ENCODE measurements around the gene FGF8.
"Not testable (repeated sequence)": the region's sequence is repeated elsewhere in the genome, so short reads cannot be mapped to it uniquely, and the experiment has no call there.

FGF8 gene, protein sequence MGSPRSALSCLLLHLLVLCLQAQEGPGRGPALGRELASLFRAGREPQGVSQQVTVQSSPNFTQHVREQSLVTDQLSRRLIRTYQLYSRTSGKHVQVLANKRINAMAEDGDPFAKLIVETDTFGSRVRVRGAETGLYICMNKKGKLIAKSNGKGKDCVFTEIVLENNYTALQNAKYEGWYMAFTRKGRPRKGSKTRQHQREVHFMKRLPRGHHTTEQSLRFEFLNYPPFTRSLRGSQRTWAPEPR

DNA sequence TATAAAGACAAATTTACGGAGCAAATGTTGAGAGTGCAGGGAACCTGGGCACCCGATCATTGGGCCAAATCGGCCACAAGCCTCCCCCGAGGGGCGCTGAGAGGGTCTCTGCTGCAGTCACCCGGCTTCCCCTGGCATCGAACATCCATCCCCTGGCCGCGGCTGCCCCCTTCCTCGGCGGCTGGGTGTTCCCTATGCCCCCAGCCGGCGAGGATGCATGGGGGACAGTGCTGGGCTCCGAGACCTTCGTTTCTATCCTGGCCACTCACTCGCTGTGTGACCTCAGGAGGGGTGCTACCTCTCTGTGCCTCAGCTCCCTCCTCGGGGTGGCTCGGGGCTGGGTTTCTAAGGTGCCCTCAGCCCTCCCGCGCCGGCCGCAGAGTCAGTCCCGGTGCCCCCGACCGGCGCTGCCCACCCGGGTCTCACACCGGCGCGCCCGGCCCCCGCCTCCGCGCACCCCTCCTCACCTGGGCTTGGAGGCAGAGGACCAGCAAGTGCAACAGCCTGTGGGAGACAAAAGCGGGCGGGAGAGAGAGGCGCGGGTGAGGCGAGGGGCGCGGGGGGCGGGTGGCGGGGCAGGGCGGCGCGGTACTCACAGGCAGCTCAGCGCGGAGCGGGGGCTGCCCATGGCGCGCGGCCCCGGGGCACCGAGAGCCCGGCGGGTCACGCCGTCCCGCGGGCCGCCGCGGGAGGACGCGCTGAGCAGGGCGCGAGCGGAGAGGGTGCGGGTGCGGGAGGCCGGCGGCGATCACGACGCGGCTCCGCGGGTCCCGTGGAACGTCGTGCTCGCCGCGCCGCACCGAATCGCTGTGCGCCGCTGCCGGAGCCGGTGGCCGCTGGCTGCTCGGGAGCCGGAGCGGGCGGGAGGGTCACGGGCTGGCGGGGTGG, at the start of gene FGF8:
Gene FGF8, minus strand, starts transcription at position 842 of the 888 bp plus-strand sequence. Its CDS starts 214 bp downstream, at position 628.
- DNase-seq: no peak
- in situ Hi-C loops (cut with MboI; ENCODE audit: low pct_unique_long_range_greater_than_20kb, low sequenced_read_pairs): no loop called here

DNA sequence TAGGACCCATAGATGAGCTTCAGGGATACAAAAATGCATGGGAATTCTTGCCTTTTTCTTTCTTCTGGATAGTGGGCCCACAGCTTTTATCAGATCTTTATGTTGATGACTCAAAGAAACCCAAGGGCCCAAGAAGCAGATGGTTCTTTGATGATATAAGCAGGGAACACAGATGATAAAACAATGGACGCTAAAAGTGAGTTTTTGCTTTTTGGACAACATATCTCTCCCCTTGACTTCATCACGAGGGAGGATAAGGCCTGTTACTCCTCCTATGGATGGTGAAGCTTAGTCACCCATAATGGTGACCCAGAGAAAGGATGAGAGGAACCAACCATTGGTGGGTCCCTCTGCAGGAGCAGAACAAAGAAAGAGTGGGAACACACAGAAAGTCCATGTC, 48.8 kb upstream of the FGF8 start:
- in situ Hi-C loops (cut with MboI; ENCODE audit: low pct_unique_long_range_greater_than_20kb, low sequenced_read_pairs): no loop called here
- DNase-seq: no peak

DNA sequence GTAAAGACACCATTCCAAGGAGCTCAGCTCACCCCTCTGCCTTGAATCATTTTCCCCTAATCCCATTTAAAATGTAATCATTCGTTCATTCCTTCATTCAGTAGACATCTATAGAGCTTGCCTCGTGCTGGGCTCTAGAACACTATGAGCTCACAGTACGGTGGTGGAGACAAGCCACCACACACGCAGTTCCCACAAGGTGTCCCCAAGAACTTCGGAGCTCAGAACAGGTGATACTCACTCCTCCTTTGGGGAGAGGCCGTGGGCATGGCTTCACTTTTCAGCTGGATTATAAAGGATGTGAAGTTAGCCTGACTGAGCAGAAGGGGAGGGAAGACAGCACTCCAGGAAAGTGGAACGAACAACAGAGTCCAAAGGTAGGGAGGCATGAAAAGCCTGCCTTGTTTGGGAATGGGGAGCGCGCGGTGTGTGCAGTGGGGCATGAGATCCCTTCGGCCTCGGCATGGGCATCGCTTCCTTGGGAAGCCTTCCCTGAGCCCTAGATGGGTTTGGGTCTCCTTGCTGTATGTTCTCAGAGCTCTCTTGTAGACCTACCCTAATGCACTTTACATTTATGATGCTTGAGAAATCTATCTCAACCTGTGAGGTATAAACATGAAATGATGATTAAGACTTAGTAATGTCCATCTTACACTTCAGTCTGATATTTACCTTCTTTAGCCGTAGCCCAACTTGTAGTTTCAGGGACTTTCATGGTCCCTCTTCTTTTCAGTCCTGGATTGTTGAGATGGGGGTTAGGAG, 43.1 kb upstream of the FGF8 start:
- in situ Hi-C loops (cut with MboI; ENCODE audit: low pct_unique_long_range_greater_than_20kb, low sequenced_read_pairs): no loop called here
- no peak for DNase-seq

DNA sequence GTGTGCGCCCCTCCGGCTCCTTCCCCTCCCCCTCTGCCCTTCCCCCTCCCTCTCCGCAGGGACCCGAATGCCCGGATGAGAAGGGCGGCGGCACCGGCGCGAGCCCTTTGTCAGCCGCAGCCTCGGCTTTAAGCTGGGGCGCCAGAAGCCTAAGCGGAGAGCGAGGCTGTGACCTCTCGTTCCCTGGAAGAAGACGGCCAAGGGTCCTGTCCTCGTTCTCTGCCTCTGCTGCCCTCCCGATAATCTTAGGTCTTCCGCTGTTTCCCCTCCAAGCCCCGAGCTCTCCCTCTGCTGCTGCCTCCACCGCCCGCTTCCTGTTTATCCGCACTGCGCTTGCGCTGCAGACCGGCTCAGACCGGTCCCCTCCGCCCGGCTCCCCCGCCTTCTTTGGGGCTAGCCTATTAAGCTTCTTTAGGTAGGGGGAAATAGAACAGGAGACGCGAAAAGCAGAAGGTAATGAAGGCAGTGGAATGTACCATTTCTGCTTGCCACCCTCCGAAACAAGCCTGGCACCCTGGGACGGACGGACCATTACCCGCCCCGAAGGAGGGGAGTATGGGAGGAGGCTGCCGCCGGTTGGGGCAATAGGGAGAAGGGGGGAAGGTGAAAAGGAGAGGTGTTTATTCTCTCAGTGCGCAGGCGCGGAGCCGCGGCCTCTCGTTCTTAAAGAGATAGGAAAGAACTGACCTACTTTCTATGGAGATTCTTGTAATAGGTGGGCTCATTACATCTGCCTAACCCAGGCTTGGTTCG, 42.4 kb upstream of the FGF8 start, which contains the start of gene OGA:
Gene OGA, minus strand, starts transcription at position 326 of the 753 bp plus-strand sequence. CDS start 422 bp downstream, outside the sequence.
- DNase-seq: peak; percentile 100
- in situ Hi-C loops (cut with MboI; ENCODE audit: low pct_unique_long_range_greater_than_20kb, low sequenced_read_pairs): no loop called here

DNA sequence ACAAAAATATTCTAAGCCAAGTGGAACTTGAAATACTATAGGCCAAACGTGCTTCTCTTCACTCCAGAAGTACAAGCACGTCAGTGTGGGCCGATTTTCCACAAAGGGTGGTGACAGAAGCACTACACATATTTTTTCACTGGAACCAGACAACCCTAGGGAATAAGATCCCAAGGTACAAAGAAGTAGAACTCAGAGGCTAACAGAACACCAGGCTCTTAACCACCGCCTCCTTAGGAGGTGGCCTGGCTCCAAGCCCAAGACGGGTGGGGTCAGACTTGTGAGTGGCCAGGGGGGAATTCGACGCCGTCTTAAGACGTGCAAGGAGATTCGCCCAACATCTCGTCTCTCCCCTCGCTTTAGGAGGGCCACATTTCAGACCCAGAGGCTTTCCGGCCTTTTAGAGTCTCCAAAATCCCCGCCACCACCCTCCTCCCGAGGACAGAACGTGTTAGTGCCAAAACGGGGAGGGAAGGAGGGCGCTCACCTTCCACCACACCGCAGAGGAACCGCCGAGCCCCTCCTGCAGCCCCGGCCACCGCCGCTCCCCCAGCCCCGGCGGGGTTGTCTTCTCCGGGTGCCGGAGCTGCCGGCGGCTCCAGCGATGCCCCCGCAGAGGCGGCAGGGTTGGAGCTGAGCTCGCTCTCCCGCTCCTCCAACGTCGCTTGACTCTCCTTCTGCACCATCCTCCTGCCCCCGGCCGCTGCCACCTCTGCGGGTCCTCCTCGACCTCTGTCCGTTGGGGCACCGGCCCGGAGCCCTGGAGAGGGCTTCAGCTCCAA, 41.6 kb upstream of the FGF8 start:
- in situ Hi-C loops (cut with MboI; ENCODE audit: low pct_unique_long_range_greater_than_20kb, low sequenced_read_pairs): no loop called here
- DNase-seq: peak; percentile 82

DNA sequence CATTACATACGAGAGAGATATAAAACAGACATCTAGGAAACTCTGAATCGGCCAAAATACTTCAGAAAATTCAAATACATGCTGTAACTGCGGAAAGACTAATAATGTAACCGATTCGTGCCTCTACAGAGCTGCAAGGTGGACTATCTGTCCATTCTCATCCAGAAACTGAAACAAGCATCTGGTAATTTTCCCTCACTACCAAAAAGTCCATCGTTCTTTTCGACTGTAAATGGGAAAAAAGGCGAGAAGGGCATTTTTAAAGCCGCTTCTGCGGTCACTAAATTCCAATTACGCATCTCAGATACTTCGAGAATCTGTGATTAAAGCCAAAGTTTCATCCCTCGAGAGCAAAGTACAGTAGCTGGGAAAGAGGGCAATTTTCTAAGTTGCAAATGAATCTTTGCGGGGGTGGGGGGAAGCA, 41.0 kb upstream of the FGF8 start:
- no peak for DNase-seq
- in situ Hi-C loops (cut with MboI; ENCODE audit: low pct_unique_long_range_greater_than_20kb, low sequenced_read_pairs): no loop called here

DNA sequence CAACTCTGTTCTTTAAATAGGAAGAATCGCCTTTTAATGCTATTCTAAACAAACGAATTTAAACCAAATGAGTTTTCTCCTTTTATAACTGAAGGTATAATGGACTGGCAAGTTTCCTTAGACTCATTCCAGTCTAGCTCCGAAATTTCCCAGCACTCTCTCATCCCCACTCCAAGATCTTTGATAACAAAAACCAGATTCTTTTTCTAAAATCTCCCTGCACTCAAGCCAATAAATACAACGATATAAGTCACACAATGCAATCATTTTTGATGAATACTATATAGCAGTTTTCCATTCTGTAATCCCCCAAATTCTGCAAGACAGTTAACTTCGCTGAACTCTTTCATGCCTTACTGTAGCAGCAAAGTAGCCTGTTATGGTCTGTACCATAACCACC, 40.5 kb upstream of the FGF8 start:
- in situ Hi-C loops (cut with MboI; ENCODE audit: low pct_unique_long_range_greater_than_20kb, low sequenced_read_pairs): no loop called here
- DNase-seq: no peak

DNA sequence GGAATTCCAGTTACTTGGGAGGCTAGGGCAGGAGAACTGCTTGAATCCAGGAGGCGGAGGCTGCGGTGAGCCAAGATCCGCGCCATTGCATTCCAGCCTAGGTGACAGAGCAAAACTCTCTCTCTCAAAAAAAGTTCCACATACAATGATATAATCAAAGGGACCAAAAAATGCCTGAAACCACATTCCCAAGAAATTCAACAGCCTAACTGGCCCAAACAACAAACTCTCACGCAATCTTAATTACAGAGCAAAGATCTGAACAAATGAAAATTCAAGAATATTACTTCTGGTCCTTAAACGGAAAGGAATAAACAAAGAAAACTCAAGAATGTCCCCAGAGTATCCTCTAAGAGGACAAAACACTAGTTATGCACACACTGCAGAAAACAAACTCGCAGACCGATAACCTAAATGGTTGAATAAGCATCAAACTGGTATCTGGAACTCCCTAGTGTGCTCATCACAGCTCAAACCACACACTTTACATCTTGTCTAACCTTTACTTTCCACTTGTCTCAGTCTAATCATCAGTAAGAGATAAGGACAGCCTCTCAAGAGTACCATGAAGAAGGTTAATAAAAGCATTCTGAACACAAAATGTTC, 38.7 kb upstream of the FGF8 start:
- DNase-seq: no peak
- in situ Hi-C loops (cut with MboI; ENCODE audit: low pct_unique_long_range_greater_than_20kb, low sequenced_read_pairs): no loop called here

DNA sequence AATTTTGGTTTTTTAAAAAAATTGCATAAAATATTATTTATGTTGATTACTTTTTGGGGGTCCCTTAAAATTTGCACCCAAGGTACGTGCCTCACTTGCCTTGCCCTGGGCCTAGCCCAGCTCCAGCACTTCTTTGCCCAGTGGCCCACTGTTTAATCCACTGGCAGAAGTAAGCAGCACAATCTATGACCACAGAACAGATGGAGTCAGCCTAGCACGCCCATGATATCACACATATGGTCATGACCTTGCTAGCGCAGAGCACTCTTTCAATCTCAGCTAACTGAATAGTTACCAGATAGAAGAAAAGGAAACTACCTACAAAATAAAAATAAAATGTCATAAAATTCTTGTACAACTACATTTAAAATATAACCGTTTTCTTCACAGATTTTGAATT, 36.7 kb upstream of the FGF8 start:
- in situ Hi-C loops (cut with MboI; ENCODE audit: low pct_unique_long_range_greater_than_20kb, low sequenced_read_pairs): no loop called here
- no peak for DNase-seq

DNA sequence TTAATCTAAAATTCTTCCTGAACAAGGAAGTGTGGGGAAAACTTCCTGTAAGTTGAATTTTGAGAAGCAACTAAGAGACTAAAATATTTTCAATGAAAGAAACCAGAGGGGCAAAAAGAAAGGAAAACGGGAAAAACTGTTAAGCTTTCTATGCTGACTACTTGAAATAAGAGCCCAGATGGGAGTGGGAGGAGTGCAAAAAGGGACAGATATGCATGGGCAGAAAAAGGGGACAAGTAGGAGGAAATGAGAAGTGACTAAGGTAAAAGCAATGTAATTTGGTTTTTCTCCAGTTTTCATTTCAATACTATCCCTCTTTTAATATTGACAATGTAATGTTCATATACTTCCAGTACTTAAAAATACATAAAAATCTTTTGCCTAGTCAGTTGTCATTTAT, 31.2 kb upstream of the FGF8 start:
- in situ Hi-C loops (cut with MboI; ENCODE audit: low pct_unique_long_range_greater_than_20kb, low sequenced_read_pairs): no loop called here
- no peak for DNase-seq

DNA sequence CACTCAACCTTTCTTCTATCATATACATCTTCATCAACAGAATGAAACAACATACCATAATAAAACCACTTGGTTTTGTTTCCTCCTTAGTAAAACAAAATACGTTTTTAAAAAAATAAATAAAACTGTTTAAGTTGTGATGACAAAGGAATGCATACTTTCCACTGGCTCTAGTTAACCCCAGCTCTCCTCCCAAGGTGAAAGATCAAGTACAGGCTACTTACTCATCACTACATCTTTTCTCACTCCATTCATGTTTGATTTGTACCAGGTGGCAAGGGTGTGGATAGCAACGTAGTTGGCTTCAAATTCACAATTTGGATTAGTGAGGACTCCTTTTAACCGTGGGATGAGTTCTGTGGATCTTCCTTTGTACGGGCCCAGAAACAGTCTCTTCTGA, 27.6 kb upstream of the FGF8 start:
- DNase-seq: no peak
- in situ Hi-C loops (cut with MboI; ENCODE audit: low pct_unique_long_range_greater_than_20kb, low sequenced_read_pairs): no loop called here

DNA sequence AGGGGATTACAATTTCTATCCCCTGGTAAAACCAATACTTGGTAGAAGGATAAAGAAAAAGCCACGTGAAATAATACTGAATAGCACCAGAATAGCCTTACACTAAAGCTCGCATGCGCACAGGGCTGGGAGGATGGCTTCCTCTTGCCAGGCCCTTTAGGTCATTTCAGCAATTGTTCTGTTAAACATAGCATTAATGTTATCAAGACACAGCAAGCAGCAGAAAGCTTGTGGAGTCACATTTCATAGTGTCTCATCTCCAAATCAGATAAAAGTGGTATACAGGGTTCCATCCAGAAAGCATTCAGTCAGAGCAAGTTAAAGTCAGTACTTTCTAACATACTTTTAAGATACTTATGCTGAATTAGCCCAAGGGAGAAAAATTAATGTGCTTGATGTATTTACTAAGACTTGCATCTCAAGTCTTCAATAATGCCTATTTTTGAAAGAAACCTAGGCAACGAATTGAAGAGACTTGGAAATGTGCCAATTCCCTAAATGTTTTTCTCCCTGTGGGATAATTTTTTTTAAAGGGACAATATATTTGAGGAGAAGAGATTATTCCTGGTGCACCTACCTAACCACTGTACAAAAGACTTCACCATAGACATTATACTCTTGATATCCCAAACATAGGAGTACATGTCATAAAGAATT, 21.6 kb upstream of the FGF8 start:
- DNase-seq: no peak
- in situ Hi-C loops (cut with MboI; ENCODE audit: low pct_unique_long_range_greater_than_20kb, low sequenced_read_pairs): no loop called here

DNA sequence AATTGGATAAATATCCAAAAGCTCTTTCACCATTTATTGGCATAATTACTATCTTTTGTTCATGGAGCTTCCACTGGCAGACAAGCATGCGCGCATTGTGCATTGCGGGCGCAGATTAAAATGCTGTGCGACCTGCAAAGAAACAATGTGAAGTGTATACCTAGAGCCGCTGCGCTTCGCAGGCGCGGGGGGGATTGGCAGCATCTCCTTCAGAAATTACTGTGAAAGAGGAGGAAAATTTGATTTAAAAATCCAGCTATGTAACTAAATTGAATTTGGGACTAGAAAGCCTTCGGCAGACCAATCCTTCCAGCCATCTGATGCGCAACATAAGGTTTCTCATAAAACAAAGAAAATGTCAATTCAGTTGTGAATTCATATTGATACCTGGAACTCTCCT, 17.6 kb upstream of the FGF8 start:
- DNase-seq: no peak
- in situ Hi-C loops (cut with MboI; ENCODE audit: low pct_unique_long_range_greater_than_20kb, low sequenced_read_pairs): no loop called here

DNA sequence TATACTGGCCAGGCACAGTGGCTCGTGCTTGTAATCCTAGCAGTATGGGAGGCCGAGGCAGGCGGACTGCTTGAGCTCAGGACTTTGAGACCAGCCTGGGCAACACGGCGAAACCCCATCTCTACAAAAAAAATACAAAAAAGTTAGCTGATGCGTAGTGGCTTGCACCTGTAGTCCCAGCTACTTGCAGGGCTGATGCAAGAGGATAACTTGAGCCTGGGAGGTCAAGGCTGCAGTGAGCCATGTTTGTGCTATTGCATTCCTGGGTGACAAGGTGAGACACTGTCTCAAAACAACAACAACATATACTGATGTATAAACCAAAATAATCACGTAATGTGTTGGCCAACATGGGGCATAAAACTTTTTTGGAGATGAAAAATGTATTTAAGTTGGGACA, 13.8 kb upstream of the FGF8 start:
- DNase-seq: no peak
- in situ Hi-C loops (cut with MboI; ENCODE audit: low pct_unique_long_range_greater_than_20kb, low sequenced_read_pairs): no loop called here

DNA sequence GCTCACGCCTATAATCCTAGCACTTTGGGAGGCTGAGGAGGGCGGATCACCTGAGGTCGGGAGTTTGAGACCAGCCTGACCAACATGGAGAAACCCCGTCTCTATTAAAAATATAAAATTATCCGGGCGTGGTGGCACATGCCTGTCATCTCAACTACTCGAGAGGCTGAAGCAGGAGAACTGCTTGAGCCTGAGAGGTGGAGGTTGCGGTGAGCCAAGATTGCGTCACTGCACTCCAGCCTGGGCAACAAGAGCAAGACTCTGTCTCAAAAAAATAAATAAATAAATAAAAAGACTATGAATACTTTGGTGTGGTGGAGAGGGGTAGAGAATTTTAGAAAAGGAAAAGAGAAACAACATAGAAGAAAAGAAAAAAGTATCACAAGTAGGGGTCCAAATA, 13.3 kb upstream of the FGF8 start:
- DNase-seq; in situ Hi-C loops (cut with MboI; ENCODE audit: low pct_unique_long_range_greater_than_20kb, low sequenced_read_pairs): not testable (repeated sequence)

DNA sequence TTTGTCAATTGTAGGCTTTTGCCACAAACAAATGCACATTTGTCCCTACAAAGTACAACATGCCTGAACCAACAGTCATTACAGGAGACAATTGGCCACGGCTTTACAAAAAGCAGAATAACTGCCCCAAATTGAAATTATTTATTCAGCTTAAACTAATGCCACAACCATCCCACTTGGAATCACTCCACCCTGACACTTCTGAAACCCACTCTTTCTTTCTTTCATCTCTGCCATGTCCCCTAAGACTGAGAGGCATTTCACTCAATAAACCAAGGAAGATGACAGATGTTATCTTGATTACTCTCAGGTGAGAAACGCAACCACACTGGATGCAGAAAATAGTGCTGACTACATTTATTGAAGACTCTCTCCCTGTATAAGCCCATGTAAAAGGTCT, 9.9 kb upstream of the FGF8 start:
- in situ Hi-C loops (cut with MboI; ENCODE audit: low pct_unique_long_range_greater_than_20kb, low sequenced_read_pairs): no loop called here
- DNase-seq: no peak

DNA sequence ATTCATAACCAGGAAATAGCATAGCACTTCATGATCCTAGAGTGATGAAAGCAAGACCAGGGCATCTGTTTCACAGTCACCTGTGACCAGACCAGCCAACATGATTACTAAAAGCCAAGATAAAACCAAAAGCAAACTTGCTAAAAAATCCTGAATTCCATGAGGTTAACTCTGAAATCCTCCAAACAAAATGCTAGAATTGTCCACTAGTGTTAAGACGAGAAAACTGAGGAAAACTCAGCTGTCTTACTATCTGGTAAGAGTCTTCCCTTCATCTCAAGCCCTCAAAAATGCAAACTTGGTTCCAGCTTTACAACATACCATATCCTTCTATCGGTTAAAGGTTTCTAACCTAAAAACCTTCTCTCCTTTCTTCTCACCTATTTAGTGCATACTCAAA, 8.6 kb upstream of the FGF8 start:
- in situ Hi-C loops (cut with MboI; ENCODE audit: low pct_unique_long_range_greater_than_20kb, low sequenced_read_pairs): no loop called here
- no peak for DNase-seq

DNA sequence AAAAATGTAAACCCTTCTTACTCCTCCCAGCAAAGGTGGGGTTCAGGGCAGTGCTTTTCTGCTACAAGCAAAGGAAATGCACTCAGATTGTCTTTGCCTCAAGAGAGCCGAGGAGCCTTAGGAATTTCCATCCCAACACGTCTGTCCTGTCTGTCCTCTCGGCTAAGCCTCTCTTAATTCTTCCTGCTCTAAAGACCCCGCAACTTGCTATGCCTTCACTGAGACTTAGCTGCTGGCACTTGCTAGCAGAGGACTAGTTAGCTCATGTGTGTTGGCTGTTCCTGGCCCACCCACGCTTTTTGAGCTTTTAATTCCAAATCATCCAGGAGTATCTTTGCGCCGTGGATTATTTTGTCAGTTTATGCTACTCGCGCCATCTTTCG, 7.8 kb upstream of the FGF8 start:
- DNase-seq: no peak
- in situ Hi-C loops (cut with MboI; ENCODE audit: low pct_unique_long_range_greater_than_20kb, low sequenced_read_pairs): no loop called here

Measured in KBM-7 (cell line).